K562 (cell line): ENCODE data around the gene KDM4C. TPM values are rescaled to one million over a fixed set of nuclear protein-coding genes. Genes with fewer than 3 reads are reported as not detected.

Source experiments
- ATAC-seq: fragments of 200-7000 bp; cut with Tn5 transposase; 3 replicates; pipeline ENCODE4 v1.9.1; 2020; ENCODE audit warnings: moderate library complexity
- BruUV-seq: library from RNA; stranded (reverse); fragments of 400-500 nt; replicated peaks from 2 replicates; lab custom pipeline; 2021; lab: Mats Ljungman, UMichigan
- CTCF ChIA-PET: fragments of 300-600 bp; formaldehyde crosslinking; extraction: SDS; loops from one replicate; lab custom pipeline; 2021; ENCODE audit warnings: low intra/inter-chr PET ratio; lab: Yijun Ruan, JAX
- POLR2A ChIA-PET: fragments of 300-600, 350-650 bp; sonication (Branson Sonifier 250); formaldehyde crosslinking; extraction: SDS; loops from one replicate; lab custom pipeline; 2021; ENCODE audit warnings: antibody characterized with exemption, inconsistent platforms; lab: Yijun Ruan, JAX
- DNase-seq, 4 experiments: peaks; one replicate each; pipeline versions ENCODE4 v3.0.0 to v3.0.0-alpha.2; 2011 to 2018; ENCODE audit warnings: low spot score in 3 of 4, mixed read lengths in 3 of 4; ENCODE audit errors: extremely low read depth in 1 of 4
- FAIRE-seq: peaks from 2 replicates; lab custom pipeline; 2011; peaks lifted over from hg19 to GRCh38; lab: Jason Lieb, UNC
- H2AFZ ChIP-seq: 2 replicates; pipeline ENCODE4 v1.6.0; 2011; ENCODE audit warnings: low read depth, low read length, control low read depth, inconsistent platforms
- H3K27ac ChIP-seq: fragments of 200-600 bp; 3 replicates; pipeline ENCODE4 v1.8.0; 2011; ENCODE audit warnings: low read depth, mild to moderate bottlenecking, control low read depth, inconsistent platforms, low read length, moderate library complexity, mixed read lengths; ENCODE audit errors: extremely low read depth
- H3K27me3 ChIP-seq, 2 experiments: fragments of 300-600 bp in 1 of 2; 2 replicates in 1 of 2; 3 replicates in 1 of 2; pipeline versions ENCODE4 v1.6.0 to v1.8.0; 2011; ENCODE audit warnings: inconsistent platforms in 2 of 2, low read length in 2 of 2, mild to moderate bottlenecking in 1 of 2, mixed read lengths in 1 of 2, moderate library complexity in 1 of 2; ENCODE audit not compliant: control insufficient read depth in 2 of 2, insufficient read depth in 2 of 2
- H3K36me3 ChIP-seq: fragments of 300-600 bp; 3 replicates; pipeline ENCODE4 v1.8.0; 2011; ENCODE audit warnings: mild to moderate bottlenecking, low read length, inconsistent platforms; ENCODE audit not compliant: control insufficient read depth, insufficient read depth
- H3K4me1 ChIP-seq, 2 experiments: fragments of 200-600 bp in 1 of 2; replicated peaks in 1 of 2; 2 replicates in 1 of 2; 3 replicates in 1 of 2; pipeline versions ENCODE4 v1.5.1 to v1.8.0; 2011; ENCODE audit warnings: inconsistent platforms in 2 of 2, low read length in 2 of 2, mild to moderate bottlenecking in 1 of 2, mixed read lengths in 1 of 2, moderate library complexity in 1 of 2; ENCODE audit not compliant: control insufficient read depth in 2 of 2, insufficient read depth in 2 of 2
- H3K4me2 ChIP-seq: 2 replicates; pipeline ENCODE4 v1.6.1; 2011; ENCODE audit warnings: low read length, control low read depth, inconsistent platforms, mixed read lengths; ENCODE audit not compliant: insufficient read depth
- H3K4me3 ChIP-seq: fragments of 200-600 bp; sonication (generic), shearing (Covaris generic); 2 replicates; pipeline ENCODE4 v1.5.1; 2016; ENCODE audit warnings: control low read depth, inconsistent platforms
- H3K79me2 ChIP-seq: fragments of 200-600 bp; 3 replicates; pipeline ENCODE4 v1.8.0; 2011; ENCODE audit warnings: low read length, inconsistent platforms; ENCODE audit not compliant: control insufficient read depth, insufficient read depth
- H3K9ac ChIP-seq, 2 experiments: 2 replicates each; pipeline versions ENCODE4 v1.6.0 to v1.6.1; 2011; ENCODE audit warnings: low read depth in 2 of 2, low read length in 2 of 2, control low read depth in 1 of 2, inconsistent platforms in 1 of 2, mild to moderate bottlenecking in 1 of 2, mixed read lengths in 1 of 2; ENCODE audit not compliant: insufficient read depth in 1 of 2
- H3K9me1 ChIP-seq: one replicate; pipeline ENCODE4 v1.6.0; 2011; ENCODE audit warnings: inconsistent platforms, mild to moderate bottlenecking, low read length, moderate library complexity; ENCODE audit not compliant: control insufficient read depth, insufficient read depth
- H3K9me3 ChIP-seq: replicated peaks from 2 replicates; pipeline ENCODE4 v1.5.1; 2011; ENCODE audit warnings: low read depth, low read length, inconsistent platforms; ENCODE audit not compliant: control insufficient read depth, insufficient read depth
- H4K20me1 ChIP-seq: replicated peaks from 2 replicates; pipeline ENCODE4 v1.6.1; 2011; ENCODE audit warnings: low read length, inconsistent platforms, mixed read lengths; ENCODE audit not compliant: control insufficient read depth, insufficient read depth
- CBX2 ChIP-seq: fragments of 200-600 bp; sonication (generic); IDR thresholded peaks from one replicate; pipeline ENCODE4 v1.6.1; 2012; ENCODE audit warnings: mild to moderate bottlenecking, low read length, inconsistent platforms; ENCODE audit not compliant: insufficient read depth, poor library complexity, severe bottlenecking
- FOS ChIP-seq: IDR thresholded peaks from 3 replicates; pipeline ENCODE4 v1.6.1; 2011; ENCODE audit not compliant: insufficient read length; ENCODE audit errors: extremely low read depth
- HDAC8 ChIP-seq: fragments of 450-650 bp; IDR thresholded peaks from 2 replicates; pipeline ENCODE4 v1.6.1; 2016; ENCODE audit warnings: mild to moderate bottlenecking, missing genetic modification characterization, moderate library complexity, missing compliant biosample characterization
- HMG20A ChIP-seq: fragments of 450-650 bp; formaldehyde crosslinking; conservative IDR thresholded peaks from 2 replicates; pipeline ENCODE4 v1.4.0; 2020; ENCODE audit warnings: mild to moderate bottlenecking, mixed read lengths
- PCBP2 ChIP-seq: fragments of 200-400 bp; formaldehyde crosslinking; IDR thresholded peaks from 2 replicates; pipeline ENCODE4 v1.6.1; 2018; ENCODE audit warnings: low read length, low read depth, mild to moderate bottlenecking, moderate library complexity; ENCODE audit not compliant: poor library complexity, severe bottlenecking
- PTRF ChIP-seq: fragments of 450-650 bp; IDR thresholded peaks from 2 replicates; pipeline ENCODE4 v1.6.1; 2016; ENCODE audit warnings: mild to moderate bottlenecking, missing genetic modification characterization, missing compliant biosample characterization
- ZNF12 ChIP-seq: sonication (generic); formaldehyde crosslinking; IDR thresholded peaks from 2 replicates; pipeline ENCODE4 v1.4.0; 2020; ENCODE audit warnings: mild to moderate bottlenecking, missing genetic modification reagents
- ZNF408 ChIP-seq: fragments of 250-450 bp; sonication (Bioruptor Pico); IDR thresholded peaks from 2 replicates; pipeline ENCODE4 v1.4.0; 2020; ENCODE audit warnings: low read depth, mild to moderate bottlenecking, moderate library complexity
- ZNF592 ChIP-seq: fragments of 450-650 bp; IDR thresholded peaks from 2 replicates; pipeline ENCODE4 v1.6.1; 2017; ENCODE audit warnings: antibody characterized with exemption, mild to moderate bottlenecking
- ZNF717 ChIP-seq: fragments of 250-450 bp; sonication (Bioruptor Pico); IDR thresholded peaks from 2 replicates; pipeline ENCODE4 v1.5.0; 2021
- WGBS: fragments of 100-300 bp; shearing (Covaris generic); methylation state at CpG from one replicate; pipeline ENCODE4 v1.1.6; 2016; ENCODE audit warnings: low coverage, mixed read lengths; ENCODE audit not compliant: insufficient coverage; ENCODE audit errors: missing lambda C conversion rate; 5-methylcytosine and 5-hydroxymethylcytosine counted together
- in situ Hi-C: fragments of 300-500 bp; cut with MboI; formaldehyde crosslinking; loops from 4 replicates; pipeline ENCODE4 v1.15.0; 2018; ENCODE audit warnings: inconsistent platforms, mixed read lengths
- intact Hi-C: fragments of 100-400 bp; cut with micrococcal nuclease; formaldehyde crosslinking; loops from 2 replicates; pipeline ENCODE4 v1.14.2; 2022
- polyA plus RNA-seq, 8 experiments: library from polyadenylated mRNA; depleted of rRNA in 4 of 8; stranded (reverse) in 5 of 8; unstranded in 3 of 8; fragments of >200 nt; fragmentation: Nextera tagmentation in 2 of 8; fragmentation: Illumina TruSeq in 1 of 8; extraction: Ambion mirVana in 2 of 8; extraction: Trizol in 1 of 8; gene quantifications; 2 replicates each; pipeline versions ENCODE4 v1.2.1 to v1.2.3, GENCODE V29; 2011 to 2014; ENCODE audit warnings: inconsistent platforms in 1 of 8, missing spikeins in 1 of 8
- total RNA-seq, 7 experiments: library from RNA; depleted of rRNA in 6 of 7; stranded (reverse); fragments of >200 nt in 6 of 7; fragmentation: Illumina TruSeq in 2 of 7; extraction: Trizol in 2 of 7; gene quantifications; 2 replicates each; pipeline versions ENCODE4 v1.2.1 to v1.2.3, GENCODE V29; 2011 to 2021; ENCODE audit warnings: low replicate concordance in 1 of 7
- TF ChIP-seq, protein P1 (sequence below): fragments of 250-450 bp; sonication (Bioruptor Pico); IDR thresholded peaks from 2 replicates; pipeline ENCODE4 v1.4.0; 2020; ENCODE audit warnings: mild to moderate bottlenecking, moderate library complexity, borderline replicate concordance
- TF ChIP-seq, protein P2 (sequence below): sonication (generic); formaldehyde crosslinking; IDR thresholded peaks from 2 replicates; pipeline ENCODE4 v1.8.0; 2022; ENCODE audit warnings: missing genetic modification reagents, mild to moderate bottlenecking, borderline replicate concordance

The KDM4C gene
- total and polyA plus RNA-seq, 9 of the 15 experiments (the other 6 are each of a cell fraction or from before 2014, with no cell fraction given): 5.4 to 17.0 (median 12.6) TPM

DNA sequence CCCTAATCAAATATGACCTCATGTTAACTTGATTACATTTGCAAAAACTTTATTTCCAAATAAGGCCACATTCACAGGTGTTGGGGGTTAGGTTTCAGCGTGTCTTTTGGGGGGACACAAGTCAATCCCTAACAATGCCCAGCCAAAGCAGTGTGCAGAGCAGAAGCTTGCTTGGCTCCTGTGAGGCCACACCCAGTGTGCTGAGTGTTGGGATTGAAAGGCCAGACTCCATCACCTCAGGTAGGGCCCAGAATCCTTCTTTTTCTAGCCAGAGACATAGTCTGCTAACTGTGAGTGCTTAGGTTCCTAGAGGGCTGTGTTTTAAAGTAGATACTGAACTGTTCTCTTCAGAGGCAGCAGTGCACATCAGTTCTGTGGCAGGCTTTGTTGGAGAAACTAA lies 27.9 kb downstream of the KDM4C start:
- Histone ChIP-seq H3K79me2 (peaks cover 82% of the 10 kb centered on the region), H3K4me3 (no peak overlapping the region), H2AFZ (no peak overlapping the region), H3K9me3 (no peaks in the 10 kb centered on the region), H3K4me2 (no peak overlapping the region), H3K4me1 (peaks cover 0 to 11% of the 10 kb centered on the region in 2 experiments; a peak in 3 of 5 replicates), H3K9me1 (no peaks in the 10 kb centered on the region), H3K36me3 (no peaks in the 10 kb centered on the region), H3K27ac (no peak overlapping the region), H3K9ac (no peak overlapping the region), H3K27me3 (no peaks in the 10 kb centered on the region), H4K20me1 (peaks cover 17% of the 10 kb centered on the region)
- peak; percentile 67 for ATAC-seq
- intact Hi-C loops (no loop called here), in situ Hi-C loops (no loop called here)
- CTCF ChIA-PET: no interaction called here
- POLR2A ChIA-PET: interaction anchor here (1.1 kb wide), 1 partner anchor 9 kb away, joined by 3 read pairs; no protein-coding TSS in a partner anchor
- FAIRE-seq: peak; percentile 57
- no TSS peak for BruUV-seq
- DNase-seq: no peak
- 27% methylated on average over 1 of the region's 1 CpG for WGBS
- TF ChIP-seq ZNF12 (CRISPR knock-in tag): no peak
- no peak for TF ChIP-seq HMG20A (CRISPR knock-in tag)
- TF ChIP-seq PTRF (tag): no peak
- TF ChIP-seq, protein P1, sequence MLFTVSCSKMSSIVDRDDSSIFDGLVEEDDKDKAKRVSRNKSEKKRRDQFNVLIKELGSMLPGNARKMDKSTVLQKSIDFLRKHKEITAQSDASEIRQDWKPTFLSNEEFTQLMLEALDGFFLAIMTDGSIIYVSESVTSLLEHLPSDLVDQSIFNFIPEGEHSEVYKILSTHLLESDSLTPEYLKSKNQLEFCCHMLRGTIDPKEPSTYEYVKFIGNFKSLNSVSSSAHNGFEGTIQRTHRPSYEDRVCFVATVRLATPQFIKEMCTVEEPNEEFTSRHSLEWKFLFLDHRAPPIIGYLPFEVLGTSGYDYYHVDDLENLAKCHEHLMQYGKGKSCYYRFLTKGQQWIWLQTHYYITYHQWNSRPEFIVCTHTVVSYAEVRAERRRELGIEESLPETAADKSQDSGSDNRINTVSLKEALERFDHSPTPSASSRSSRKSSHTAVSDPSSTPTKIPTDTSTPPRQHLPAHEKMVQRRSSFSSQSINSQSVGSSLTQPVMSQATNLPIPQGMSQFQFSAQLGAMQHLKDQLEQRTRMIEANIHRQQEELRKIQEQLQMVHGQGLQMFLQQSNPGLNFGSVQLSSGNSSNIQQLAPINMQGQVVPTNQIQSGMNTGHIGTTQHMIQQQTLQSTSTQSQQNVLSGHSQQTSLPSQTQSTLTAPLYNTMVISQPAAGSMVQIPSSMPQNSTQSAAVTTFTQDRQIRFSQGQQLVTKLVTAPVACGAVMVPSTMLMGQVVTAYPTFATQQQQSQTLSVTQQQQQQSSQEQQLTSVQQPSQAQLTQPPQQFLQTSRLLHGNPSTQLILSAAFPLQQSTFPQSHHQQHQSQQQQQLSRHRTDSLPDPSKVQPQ (CRISPR knock-in tag): no peak
- TF ChIP-seq FOS: no peak
- no peak for TF ChIP-seq CBX2
- TF ChIP-seq, protein P2, sequence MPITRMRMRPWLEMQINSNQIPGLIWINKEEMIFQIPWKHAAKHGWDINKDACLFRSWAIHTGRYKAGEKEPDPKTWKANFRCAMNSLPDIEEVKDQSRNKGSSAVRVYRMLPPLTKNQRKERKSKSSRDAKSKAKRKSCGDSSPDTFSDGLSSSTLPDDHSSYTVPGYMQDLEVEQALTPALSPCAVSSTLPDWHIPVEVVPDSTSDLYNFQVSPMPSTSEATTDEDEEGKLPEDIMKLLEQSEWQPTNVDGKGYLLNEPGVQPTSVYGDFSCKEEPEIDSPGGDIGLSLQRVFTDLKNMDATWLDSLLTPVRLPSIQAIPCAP (CRISPR knock-in tag): no peak
- TF ChIP-seq ZNF408 (CRISPR knock-in tag): no peak
- no peak for TF ChIP-seq HDAC8 (tag)
- no peak for TF ChIP-seq ZNF717 (CRISPR knock-in tag)
- no peak for TF ChIP-seq ZNF592
- TF ChIP-seq PCBP2: no peak
